HepG2 (cell line): ENCODE measurements around the gene PITHD1. TPM values are rescaled to one million over a fixed set of nuclear protein-coding genes. Genes with fewer than 3 reads are reported as not detected.

Experiments used
- CBX1 ChIP-seq: IDR thresholded peaks from one replicate; pipeline ENCODE4 v1.6.1; 2016; ENCODE audit warnings: antibody characterized with exemption, low read depth
- CEBPG ChIP-seq: IDR thresholded peaks from 2 replicates; pipeline ENCODE4 v1.6.1; 2016
- ELF1 ChIP-seq: sonication (generic); formaldehyde crosslinking; IDR thresholded peaks from 2 replicates; pipeline ENCODE4 v1.4.0; 2020; ENCODE audit warnings: missing genetic modification reagents
- ESRRA ChIP-seq: sonication (generic); formaldehyde crosslinking; IDR thresholded peaks from 2 replicates; pipeline ENCODE4 v1.5.1; 2020; ENCODE audit warnings: mild to moderate bottlenecking, low read depth, missing genetic modification reagents
- HES4 ChIP-seq: sonication (generic); formaldehyde crosslinking; IDR thresholded peaks from 2 replicates; pipeline ENCODE4 v1.9.0; 2021; ENCODE audit warnings: mild to moderate bottlenecking, missing genetic modification reagents, borderline replicate concordance
- MYNN ChIP-seq: sonication (generic); formaldehyde crosslinking; IDR thresholded peaks from 2 replicates; pipeline ENCODE4 v1.4.0; 2020; ENCODE audit warnings: mild to moderate bottlenecking, low read depth, missing genetic modification reagents
- PLRG1 ChIP-seq: fragments of 450-650 bp; conservative IDR thresholded peaks from 2 replicates; pipeline ENCODE4 v1.6.1; 2016
- RAD51 ChIP-seq: fragments of 450-650 bp; IDR thresholded peaks from 2 replicates; pipeline ENCODE4 v1.6.1; 2016; ENCODE audit warnings: borderline replicate concordance
- SMAD9 ChIP-seq: sonication (generic); formaldehyde crosslinking; IDR thresholded peaks from 2 replicates; pipeline ENCODE4 v1.5.1; 2020; ENCODE audit warnings: mild to moderate bottlenecking, missing genetic modification reagents
- YEATS2 ChIP-seq: sonication (generic); formaldehyde crosslinking; IDR thresholded peaks from 2 replicates; pipeline ENCODE4 v1.4.0; 2020; ENCODE audit warnings: missing genetic modification reagents, borderline replicate concordance
- ZBTB4 ChIP-seq: sonication (generic); formaldehyde crosslinking; IDR thresholded peaks from 2 replicates; pipeline ENCODE4 v1.4.0; 2020; ENCODE audit warnings: missing genetic modification reagents, mild to moderate bottlenecking, borderline replicate concordance
- ZNF224 ChIP-seq: sonication (generic); formaldehyde crosslinking; IDR thresholded peaks from 2 replicates; pipeline ENCODE4 v1.5.0; 2020; ENCODE audit warnings: mild to moderate bottlenecking, missing genetic modification reagents
- ZNF326 ChIP-seq: sonication (generic); formaldehyde crosslinking; IDR thresholded peaks from 2 replicates; pipeline ENCODE4 v1.4.0; 2020; ENCODE audit warnings: missing genetic modification reagents, borderline replicate concordance
- ZNF460 ChIP-seq: sonication (generic); formaldehyde crosslinking; IDR thresholded peaks from 2 replicates; pipeline ENCODE4 v1.5.1; 2020; ENCODE audit warnings: missing genetic modification reagents, mild to moderate bottlenecking, borderline replicate concordance
- polyA plus RNA-seq, 8 experiments: library from polyadenylated mRNA; depleted of rRNA in 3 of 8; stranded (reverse) in 7 of 8; unstranded in 1 of 8; fragments of >200 nt; fragmentation: Illumina TruSeq in 4 of 8; extraction: Trizol in 4 of 8; gene quantifications; 2 replicates each; pipeline versions ENCODE4 v1.2.1 to v1.2.3, GENCODE V29; 2011 to 2016; ENCODE audit warnings: low read depth in 4 of 8, missing spikeins in 1 of 8, mixed read lengths in 1 of 8; ENCODE audit not compliant: insufficient read depth in 1 of 8
- total RNA-seq, 5 experiments: library from RNA; depleted of rRNA; stranded (reverse); fragments of >200 nt; fragmentation: Illumina TruSeq; extraction: Trizol; gene quantifications; 2 replicates each; pipeline ENCODE4 v1.2.3, GENCODE V29; 2016; ENCODE audit warnings: low read depth in 1 of 5
- TF ChIP-seq, protein P1 (sequence below): sonication (generic); formaldehyde crosslinking; conservative IDR thresholded peaks from 2 replicates; pipeline ENCODE4 v1.4.0; 2020; ENCODE audit warnings: mild to moderate bottlenecking, missing genetic modification reagents, moderate library complexity
- TF ChIP-seq, protein P2 (sequence below), 2 experiments: sonication (generic) in 1 of 2; formaldehyde crosslinking in 1 of 2; IDR thresholded peaks; 2 replicates each; pipeline versions ENCODE4 v1.6.1 to v1.9.0; 2014 to 2022; ENCODE audit warnings: antibody characterized with exemption in 1 of 2, borderline replicate concordance in 1 of 2, inconsistent platforms in 1 of 2, low read depth in 1 of 2, missing genetic modification reagents in 1 of 2

The PITHD1 gene
- total and polyA plus RNA-seq, 2 of the 13 experiments (the other 11 are each of a cell fraction or from before 2014, with no cell fraction given), result 28.0 to 37.3 TPM

GRCh38 chr1:23825076-23825761, 47.0 kb downstream of the PITHD1 start, which contains the start of gene HMGCL (continued):
- TF ChIP-seq RAD51, result no peak
- TF ChIP-seq CEBPG, result no peak
- TF ChIP-seq ZBTB4, result peak; percentile 76; the same call in 1 of the 2 replicates
- 0 out of 2 replicates have a peak, but pooled peaks have one; percentile 28 for TF ChIP-seq HES4
- TF ChIP-seq ELF1 (CRISPR knock-in tag), result peak; percentile 84
- TF ChIP-seq, protein P1, sequence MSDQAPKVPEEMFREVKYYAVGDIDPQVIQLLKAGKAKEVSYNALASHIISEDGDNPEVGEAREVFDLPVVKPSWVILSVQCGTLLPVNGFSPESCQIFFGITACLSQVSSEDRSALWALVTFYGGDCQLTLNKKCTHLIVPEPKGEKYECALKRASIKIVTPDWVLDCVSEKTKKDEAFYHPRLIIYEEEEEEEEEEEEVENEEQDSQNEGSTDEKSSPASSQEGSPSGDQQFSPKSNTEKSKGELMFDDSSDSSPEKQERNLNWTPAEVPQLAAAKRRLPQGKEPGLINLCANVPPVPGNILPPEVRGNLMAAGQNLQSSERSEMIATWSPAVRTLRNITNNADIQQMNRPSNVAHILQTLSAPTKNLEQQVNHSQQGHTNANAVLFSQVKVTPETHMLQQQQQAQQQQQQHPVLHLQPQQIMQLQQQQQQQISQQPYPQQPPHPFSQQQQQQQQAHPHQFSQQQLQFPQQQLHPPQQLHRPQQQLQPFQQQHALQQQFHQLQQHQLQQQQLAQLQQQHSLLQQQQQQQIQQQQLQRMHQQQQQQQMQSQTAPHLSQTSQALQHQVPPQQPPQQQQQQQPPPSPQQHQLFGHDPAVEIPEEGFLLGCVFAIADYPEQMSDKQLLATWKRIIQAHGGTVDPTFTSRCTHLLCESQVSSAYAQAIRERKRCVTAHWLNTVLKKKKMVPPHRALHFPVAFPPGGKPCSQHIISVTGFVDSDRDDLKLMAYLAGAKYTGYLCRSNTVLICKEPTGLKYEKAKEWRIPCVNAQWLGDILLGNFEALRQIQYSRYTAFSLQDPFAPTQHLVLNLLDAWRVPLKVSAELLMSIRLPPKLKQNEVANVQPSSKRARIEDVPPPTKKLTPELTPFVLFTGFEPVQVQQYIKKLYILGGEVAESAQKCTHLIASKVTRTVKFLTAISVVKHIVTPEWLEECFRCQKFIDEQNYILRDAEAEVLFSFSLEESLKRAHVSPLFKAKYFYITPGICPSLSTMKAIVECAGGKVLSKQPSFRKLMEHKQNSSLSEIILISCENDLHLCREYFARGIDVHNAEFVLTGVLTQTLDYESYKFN (CRISPR knock-in tag), result peak; percentile 57
- peak; percentile 76 for TF ChIP-seq CBX1
- peak; percentile 66; the same call in 1 of the 2 replicates for TF ChIP-seq MYNN
- TF ChIP-seq ZNF460 (CRISPR knock-in tag), result no peak; the same call in 1 of the 2 replicates
- 0 out of 2 replicates have a peak, but pooled peaks have one; percentile 55 for TF ChIP-seq ZNF224 (CRISPR knock-in tag)
- peak; percentile 76; the same call in 1 of the 2 replicates for TF ChIP-seq YEATS2
- 0 out of 2 replicates have a peak, but pooled peaks have one; percentile 26 for TF ChIP-seq SMAD9 (CRISPR knock-in tag)
- no peak for TF ChIP-seq ESRRA
- TF ChIP-seq PLRG1, result no peak
- TF ChIP-seq, protein P2, sequence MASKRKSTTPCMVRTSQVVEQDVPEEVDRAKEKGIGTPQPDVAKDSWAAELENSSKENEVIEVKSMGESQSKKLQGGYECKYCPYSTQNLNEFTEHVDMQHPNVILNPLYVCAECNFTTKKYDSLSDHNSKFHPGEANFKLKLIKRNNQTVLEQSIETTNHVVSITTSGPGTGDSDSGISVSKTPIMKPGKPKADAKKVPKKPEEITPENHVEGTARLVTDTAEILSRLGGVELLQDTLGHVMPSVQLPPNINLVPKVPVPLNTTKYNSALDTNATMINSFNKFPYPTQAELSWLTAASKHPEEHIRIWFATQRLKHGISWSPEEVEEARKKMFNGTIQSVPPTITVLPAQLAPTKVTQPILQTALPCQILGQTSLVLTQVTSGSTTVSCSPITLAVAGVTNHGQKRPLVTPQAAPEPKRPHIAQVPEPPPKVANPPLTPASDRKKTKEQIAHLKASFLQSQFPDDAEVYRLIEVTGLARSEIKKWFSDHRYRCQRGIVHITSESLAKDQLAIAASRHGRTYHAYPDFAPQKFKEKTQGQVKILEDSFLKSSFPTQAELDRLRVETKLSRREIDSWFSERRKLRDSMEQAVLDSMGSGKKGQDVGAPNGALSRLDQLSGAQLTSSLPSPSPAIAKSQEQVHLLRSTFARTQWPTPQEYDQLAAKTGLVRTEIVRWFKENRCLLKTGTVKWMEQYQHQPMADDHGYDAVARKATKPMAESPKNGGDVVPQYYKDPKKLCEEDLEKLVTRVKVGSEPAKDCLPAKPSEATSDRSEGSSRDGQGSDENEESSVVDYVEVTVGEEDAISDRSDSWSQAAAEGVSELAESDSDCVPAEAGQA (IDR thresholded peaks at IDR 0.05; ENCODE audit: low read depth), result peak; percentile 85
- TF ChIP-seq, protein P2 (CRISPR knock-in tag; IDR thresholded peaks at IDR 0.05; ENCODE audit: borderline replicate concordance), result 0 out of 2 replicates have a peak, but pooled peaks have one; percentile 44
- no peak for TF ChIP-seq ZNF326 (CRISPR knock-in tag)
